ENCODE measurements around the gene APLF.

DNA sequence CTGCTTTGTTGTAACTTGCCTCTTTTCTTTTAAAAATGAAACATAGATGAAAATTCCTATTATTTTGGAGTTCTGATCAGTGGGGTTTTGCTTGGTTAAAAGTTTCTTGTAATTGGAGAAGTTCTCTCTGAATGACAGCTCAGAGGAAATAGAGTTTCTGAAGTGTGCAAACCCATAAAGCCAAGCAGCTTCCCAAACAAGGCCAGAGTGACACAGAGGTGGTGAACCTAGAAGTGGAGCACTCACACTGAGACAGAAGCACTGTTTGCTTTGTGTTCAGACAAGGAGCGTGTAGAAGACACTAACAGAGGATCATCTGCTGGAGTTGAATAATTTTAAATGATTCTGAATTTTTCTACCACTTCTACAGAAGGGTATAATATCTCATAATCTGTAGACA, 49.5 kb upstream of the APLF start:
- TF ChIP-seq YY1 (IDR thresholded peaks at IDR 0.05; ENCODE audit: insufficient read depth, insufficient read length) (no peak), SUZ12 (IDR thresholded peaks at IDR 0.05; ENCODE audit: extremely low read depth, insufficient read depth, insufficient read length) (no peak)
